Heart left ventricle (tissue), 13 donors: ENCODE data around the gene RARRES2.

ENCODE experiments used
- POLR2A ChIP-seq, 2 donors: fragments of 450-650 bp; IDR thresholded peaks; one replicate each; pipeline ENCODE4 v1.6.1; 2017; ENCODE audit warnings: antibody characterized with exemption in 2 of 2, mild to moderate bottlenecking in 2 of 2, moderate library complexity in 2 of 2
- TF ChIP-seq, protein P1 (sequence below), 12 donors: fragments of 200-600 bp; sonication (generic) in 4 of 12; IDR thresholded peaks; one replicate each; pipeline versions ENCODE4 v1.5.0 to v1.8.0; 2018 to 2022; ENCODE audit warnings: antibody characterized with exemption in 12 of 12, mild to moderate bottlenecking in 5 of 12
- donor health status: ischemic (EF 13 %, LVEDD 7.1; RV severe dilation, severe dysfunction).
- donor health status: DM: no; HTN: yes; CAD: no.
- donor health status: DM: no; HTN: no; CAD: no.
- donor health status: ischemic (EF 25% LVEDD 6.9; RV normal size, moderate dysfunction).
- donor health status: ischemic (EF 25% LVEDD 5.7; RV mildly dilated, moderate dysfunction).
- donor health status: ischemic (EF 35%, LVEDD 5.7; RV mildly dilated, moderate dysfunction).
- donor health status: nonischemic (EF 11% LVEDD 7.7; RV severe dilation, severe dysfunction).
- donor health status: DM: yes; HTN: yes; CAD: no.
- donor health status: PGD.
- donor health status: ischemic (EF 29% LVEDD 5.4; RV normal size, mild dysfunction).
- donor health status: nonischemic (EF 23%, LVEDD 6.1; RV moderate dilation, normal function).

- TF ChIP-seq, protein P1, sequence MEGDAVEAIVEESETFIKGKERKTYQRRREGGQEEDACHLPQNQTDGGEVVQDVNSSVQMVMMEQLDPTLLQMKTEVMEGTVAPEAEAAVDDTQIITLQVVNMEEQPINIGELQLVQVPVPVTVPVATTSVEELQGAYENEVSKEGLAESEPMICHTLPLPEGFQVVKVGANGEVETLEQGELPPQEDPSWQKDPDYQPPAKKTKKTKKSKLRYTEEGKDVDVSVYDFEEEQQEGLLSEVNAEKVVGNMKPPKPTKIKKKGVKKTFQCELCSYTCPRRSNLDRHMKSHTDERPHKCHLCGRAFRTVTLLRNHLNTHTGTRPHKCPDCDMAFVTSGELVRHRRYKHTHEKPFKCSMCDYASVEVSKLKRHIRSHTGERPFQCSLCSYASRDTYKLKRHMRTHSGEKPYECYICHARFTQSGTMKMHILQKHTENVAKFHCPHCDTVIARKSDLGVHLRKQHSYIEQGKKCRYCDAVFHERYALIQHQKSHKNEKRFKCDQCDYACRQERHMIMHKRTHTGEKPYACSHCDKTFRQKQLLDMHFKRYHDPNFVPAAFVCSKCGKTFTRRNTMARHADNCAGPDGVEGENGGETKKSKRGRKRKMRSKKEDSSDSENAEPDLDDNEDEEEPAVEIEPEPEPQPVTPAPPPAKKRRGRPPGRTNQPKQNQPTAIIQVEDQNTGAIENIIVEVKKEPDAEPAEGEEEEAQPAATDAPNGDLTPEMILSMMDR (IDR thresholded peaks at IDR 0.05) = no peak
- TF ChIP-seq POLR2A (IDR thresholded peaks at IDR 0.05) = peak in 1 of 2 donors; percentile 52
Observed at GRCh38 chr7:150368096-150368883, 26.9 kb upstream of the RARRES2 start, which contains the start of gene REPIN1.
